A549 (cell line): ENCODE results near the gene MAP2K7.

Experiments used
- CTCF ChIP-seq: fragments of >200 bp; sonication (Bioruptor Twin); formaldehyde crosslinking; IDR thresholded peaks from 3 replicates; pipeline ENCODE4 v1.5.1; 2016
- EP300 ChIP-seq, 2 experiments: fragments of >200 bp; sonication (Bioruptor Twin); formaldehyde crosslinking; IDR thresholded peaks; 2 replicates in 1 of 2; 3 replicates in 1 of 2; pipeline ENCODE4 v1.6.1; 2016 to 2017
- HOXA7 ChIP-seq: fragments of 250-450 bp; sonication (Bioruptor Pico); IDR thresholded peaks from 2 replicates; pipeline ENCODE4 v1.5.0; 2020; ENCODE audit warnings: mild to moderate bottlenecking, moderate library complexity
- HOXB5 ChIP-seq: fragments of 250-450 bp; sonication (Bioruptor Pico); IDR thresholded peaks from 2 replicates; pipeline ENCODE4 v1.5.0; 2020; ENCODE audit warnings: mild to moderate bottlenecking, moderate library complexity
- JUN ChIP-seq, 2 experiments: fragments of >200 bp; sonication (Bioruptor Twin); formaldehyde crosslinking; IDR thresholded peaks; 2 replicates in 1 of 2; 3 replicates in 1 of 2; pipeline ENCODE4 v1.6.1; 2016 to 2017
- NPAS2 ChIP-seq: fragments of 250-450 bp; sonication (Bioruptor Pico); IDR thresholded peaks from 2 replicates; pipeline ENCODE4 v1.8.0; 2022; ENCODE audit warnings: mild to moderate bottlenecking, moderate library complexity, borderline replicate concordance
- PBX3 ChIP-seq: IDR thresholded peaks from 2 replicates; pipeline ENCODE4 v1.6.1; 2012

GRCh38 chr19:7926021-7926726 is 22.5 kb downstream of the MAP2K7 start, which contains the start of gene CTXN1:
- TF ChIP-seq PBX3 (no peak), CTCF (no peak), HOXB5 (CRISPR knock-in tag) (no peak), HOXA7 (CRISPR knock-in tag) (no peak), NPAS2 (no peak), JUN (IDR thresholded peaks at IDR 0.05) (peak in 1 of 2 experiments; percentile 27; a peak in 1 of 5 replicates), EP300 (IDR thresholded peaks at IDR 0.05) (no peak)
